ENCODE results near the gene RAC2. TPM values are rescaled to one million over a fixed set of nuclear protein-coding genes. Genes with fewer than 3 reads are reported as not detected.
A peak's percentile ranks its signal among the peaks of the same experiment; 100 is the strongest.

The RAC2 gene
- total and polyA plus RNA-seq, 9 of the 15 experiments (the other 6 are each of a cell fraction or from before 2014, with no cell fraction given): 22.7 to 103 (median 43.3) TPM

DNA sequence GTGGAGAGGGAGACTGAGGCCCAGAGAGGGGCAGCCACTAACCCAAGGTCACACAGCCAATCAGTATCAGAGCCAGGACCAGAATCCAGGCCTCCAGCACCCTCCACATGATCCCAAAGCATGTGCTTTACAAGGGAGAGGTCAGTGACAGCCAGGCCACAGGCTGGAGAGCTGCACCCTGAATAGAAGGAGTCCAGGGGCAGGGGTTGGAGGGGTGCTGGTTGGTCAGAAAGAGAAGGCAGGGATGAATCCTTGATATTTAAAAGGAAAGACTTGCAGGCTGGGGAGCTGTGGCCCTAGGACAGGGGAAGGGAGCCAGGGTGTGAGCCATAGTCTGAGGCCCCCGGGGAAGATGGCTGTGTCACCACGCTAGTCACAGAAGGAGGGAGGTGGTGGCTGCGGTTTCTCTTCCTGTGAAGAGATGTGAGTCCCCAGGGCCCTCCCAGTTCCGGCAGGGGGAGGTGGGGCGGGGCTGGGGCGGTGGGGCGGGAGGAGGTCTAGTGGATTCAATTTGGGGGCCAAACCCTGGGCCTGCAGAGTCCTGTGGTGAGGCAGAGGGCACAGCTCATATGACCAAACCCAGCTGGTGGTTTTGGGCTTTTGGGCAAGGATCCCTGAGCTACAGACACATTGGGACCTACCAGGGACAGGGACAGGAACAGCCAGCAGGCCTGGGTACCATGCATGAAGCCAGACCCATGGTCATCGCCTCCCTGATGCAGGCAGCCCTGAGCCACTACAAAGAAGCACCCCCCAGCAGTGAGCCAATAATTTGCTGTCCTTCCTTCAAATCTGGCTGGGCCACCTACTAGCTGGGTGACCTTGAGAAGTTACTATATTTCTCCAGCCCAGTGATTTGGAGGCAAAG, 14.0 kb downstream of the RAC2 start (continued):
- TF ChIP-seq ZNF57 (CRISPR knock-in tag; IDR thresholded peaks at IDR 0.05) (no peak), NCOA4 (IDR thresholded peaks at IDR 0.05; ENCODE audit: partially characterized antibody) (no peak), KDM4B (IDR thresholded peaks at IDR 0.05; ENCODE audit: borderline replicate concordance in 2 of 2, low read depth in 1 of 2) (no peak), ZSCAN32 (CRISPR knock-in tag; IDR thresholded peaks at IDR 0.05) (no peak), KAT8 (IDR thresholded peaks at IDR 0.05; ENCODE audit: low read depth) (no peak), BRD9 (IDR thresholded peaks at IDR 0.05; ENCODE audit: low read depth, partially characterized antibody) (peak; percentile 62), HOXB6 (CRISPR knock-in tag; IDR thresholded peaks at IDR 0.05; ENCODE audit: borderline replicate concordance) (no peak), FOXJ3 (CRISPR knock-in tag; IDR thresholded peaks at IDR 0.05) (no peak), PTBP1 (IDR thresholded peaks at IDR 0.05; ENCODE audit: low read depth, low read length) (0 out of 2 replicates have a peak, but pooled peaks have one; percentile 38), MTF1 (CRISPR knock-in tag; IDR thresholded peaks at IDR 0.05; ENCODE audit: borderline replicate concordance) (no peak), TFAM (CRISPR knock-in tag; conservative IDR thresholded peaks at IDR 0.05) (no peak), ARID1B (IDR thresholded peaks at IDR 0.05) (0 out of 2 replicates have a peak, but pooled peaks have one; percentile 15), GATAD2B (IDR thresholded peaks at IDR 0.05; ENCODE audit: borderline replicate concordance) (no peak), TEAD2 (tag; IDR thresholded peaks at IDR 0.05) (no peak), KDM5B (IDR thresholded peaks at IDR 0.05; ENCODE audit: insufficient replicate concordance, low read depth, low read length) (no peak), PHF8 (IDR thresholded peaks at IDR 0.05; ENCODE audit: borderline replicate concordance, low read length) (no peak), CBFB (CRISPR knock-in tag; IDR thresholded peaks at IDR 0.05) (no peak), WHSC1 (IDR thresholded peaks at IDR 0.05; ENCODE audit: low read length) (no peak), U2AF2 (optimal IDR thresholded peaks at IDR 0.05; ENCODE audit: low read depth, low read length) (no peak), SRF (CRISPR knock-in tag; IDR thresholded peaks at IDR 0.05) (no peak), TRIM28 (IDR thresholded peaks at IDR 0.05) (no peak), POLR2AphosphoS5 (IDR thresholded peaks at IDR 0.05; ENCODE audit: control insufficient read depth, insufficient read depth, low read depth, low read length) (no peak)
- TF ChIP-seq, protein P1, sequence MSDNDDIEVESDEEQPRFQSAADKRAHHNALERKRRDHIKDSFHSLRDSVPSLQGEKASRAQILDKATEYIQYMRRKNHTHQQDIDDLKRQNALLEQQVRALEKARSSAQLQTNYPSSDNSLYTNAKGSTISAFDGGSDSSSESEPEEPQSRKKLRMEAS (CRISPR knock-in tag; IDR thresholded peaks at IDR 0.05): 0 out of 2 replicates have a peak, but pooled peaks have one; percentile 17
- TF ChIP-seq, protein P2, sequence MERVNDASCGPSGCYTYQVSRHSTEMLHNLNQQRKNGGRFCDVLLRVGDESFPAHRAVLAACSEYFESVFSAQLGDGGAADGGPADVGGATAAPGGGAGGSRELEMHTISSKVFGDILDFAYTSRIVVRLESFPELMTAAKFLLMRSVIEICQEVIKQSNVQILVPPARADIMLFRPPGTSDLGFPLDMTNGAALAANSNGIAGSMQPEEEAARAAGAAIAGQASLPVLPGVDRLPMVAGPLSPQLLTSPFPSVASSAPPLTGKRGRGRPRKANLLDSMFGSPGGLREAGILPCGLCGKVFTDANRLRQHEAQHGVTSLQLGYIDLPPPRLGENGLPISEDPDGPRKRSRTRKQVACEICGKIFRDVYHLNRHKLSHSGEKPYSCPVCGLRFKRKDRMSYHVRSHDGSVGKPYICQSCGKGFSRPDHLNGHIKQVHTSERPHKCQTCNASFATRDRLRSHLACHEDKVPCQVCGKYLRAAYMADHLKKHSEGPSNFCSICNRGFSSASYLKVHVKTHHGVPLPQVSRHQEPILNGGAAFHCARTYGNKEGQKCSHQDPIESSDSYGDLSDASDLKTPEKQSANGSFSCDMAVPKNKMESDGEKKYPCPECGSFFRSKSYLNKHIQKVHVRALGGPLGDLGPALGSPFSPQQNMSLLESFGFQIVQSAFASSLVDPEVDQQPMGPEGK (CRISPR knock-in tag; IDR thresholded peaks at IDR 0.05; ENCODE audit: borderline replicate concordance): no peak
- TF ChIP-seq, protein P3, sequence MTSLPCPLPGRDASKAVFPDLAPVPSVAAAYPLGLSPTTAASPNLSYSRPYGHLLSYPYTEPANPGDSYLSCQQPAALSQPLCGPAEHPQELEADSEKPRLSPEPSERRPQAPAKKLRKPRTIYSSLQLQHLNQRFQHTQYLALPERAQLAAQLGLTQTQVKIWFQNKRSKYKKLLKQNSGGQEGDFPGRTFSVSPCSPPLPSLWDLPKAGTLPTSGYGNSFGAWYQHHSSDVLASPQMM (CRISPR knock-in tag; IDR thresholded peaks at IDR 0.05): no peak
- TF ChIP-seq, protein P4, sequence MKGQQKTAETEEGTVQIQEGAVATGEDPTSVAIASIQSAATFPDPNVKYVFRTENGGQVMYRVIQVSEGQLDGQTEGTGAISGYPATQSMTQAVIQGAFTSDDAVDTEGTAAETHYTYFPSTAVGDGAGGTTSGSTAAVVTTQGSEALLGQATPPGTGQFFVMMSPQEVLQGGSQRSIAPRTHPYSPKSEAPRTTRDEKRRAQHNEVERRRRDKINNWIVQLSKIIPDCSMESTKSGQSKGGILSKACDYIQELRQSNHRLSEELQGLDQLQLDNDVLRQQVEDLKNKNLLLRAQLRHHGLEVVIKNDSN (CRISPR knock-in tag; IDR thresholded peaks at IDR 0.05): no peak

Measured in K562 (cell line).